HepG2 (cell line): ENCODE measurements around the gene DMAP1. TPM values are rescaled to one million over a fixed set of nuclear protein-coding genes. Genes with fewer than 3 reads are reported as not detected.

Source experiments
- ATAC-seq: fragments of 200-7000 bp; cut with Tn5 transposase; 3 replicates; pipeline ENCODE4 v1.9.1; 2020; ENCODE audit warnings: mild to moderate bottlenecking, moderate library complexity
- BruUV-seq: library from RNA; stranded (reverse); fragments of 400-500 nt; replicated peaks from 2 replicates; lab custom pipeline; 2021; lab: Mats Ljungman, UMichigan
- CTCF ChIA-PET: fragments of 300-600 bp; formaldehyde crosslinking; extraction: SDS; loops from one replicate; lab custom pipeline; 2021; ENCODE audit warnings: low total read pairs, inconsistent platforms, low intra/inter-chr PET ratio; lab: Yijun Ruan, JAX
- POLR2A ChIA-PET: fragments of 350-600 bp; sonication (Branson Sonifier 250); formaldehyde crosslinking; loops from one replicate; lab custom pipeline; 2020; ENCODE audit warnings: antibody characterized with exemption, inconsistent platforms; lab: Yijun Ruan, JAX
- DNase-seq: peaks from one replicate; pipeline ENCODE4 v3.0.0-alpha.2; 2015; ENCODE audit warnings: low spot score
- FAIRE-seq: peaks from 3 replicates; lab custom pipeline; 2011; peaks lifted over from hg19 to GRCh38; lab: Jason Lieb, UNC
- H2AFZ ChIP-seq: one replicate; pipeline ENCODE4 v1.6.1; 2011; ENCODE audit warnings: low read length, inconsistent platforms
- H3K27ac ChIP-seq: fragments of 300-600 bp; 3 replicates; pipeline ENCODE4 v1.8.0; 2011; ENCODE audit warnings: mixed run types, mild to moderate bottlenecking, mixed read lengths, low read length, inconsistent platforms; ENCODE audit not compliant: insufficient read depth; ENCODE audit errors: extremely low read length
- H3K27me3 ChIP-seq, 2 experiments: fragments of 200-600 bp in 1 of 2; 2 replicates in 1 of 2; 3 replicates in 1 of 2; pipeline versions ENCODE4 v1.6.0 to v1.8.0; 2011; ENCODE audit warnings: low read length in 2 of 2, mild to moderate bottlenecking in 2 of 2, moderate library complexity in 2 of 2, inconsistent platforms in 1 of 2; ENCODE audit not compliant: insufficient read depth in 2 of 2, control insufficient read depth in 1 of 2
- H3K36me3 ChIP-seq, 2 experiments: fragments of 200-600 bp in 1 of 2; replicated peaks in 1 of 2; 2 replicates in 1 of 2; 3 replicates in 1 of 2; pipeline versions ENCODE4 v1.5.1 to v1.8.0; 2011; ENCODE audit warnings: low read length in 2 of 2, inconsistent platforms in 1 of 2; ENCODE audit not compliant: insufficient read depth in 2 of 2, control insufficient read depth in 1 of 2
- H3K4me1 ChIP-seq: 2 replicates; pipeline ENCODE4 v1.5.1; 2012; ENCODE audit warnings: low read length, inconsistent platforms; ENCODE audit not compliant: insufficient read depth
- H3K4me2 ChIP-seq: 2 replicates; pipeline ENCODE4 v1.6.0; 2011; ENCODE audit warnings: low read depth, low read length, inconsistent platforms
- H3K4me3 ChIP-seq, 3 experiments: fragments of 200-600 bp in 1 of 3; sonication (generic), shearing (Covaris generic) in 1 of 3; replicated peaks in 1 of 3; 2 replicates each; pipeline ENCODE4 v1.5.1; 2011 to 2016; ENCODE audit warnings: low read length in 3 of 3, inconsistent platforms in 2 of 3, low read depth in 2 of 3, mild to moderate bottlenecking in 2 of 3, control low read depth in 1 of 3, mixed read lengths in 1 of 3; ENCODE audit not compliant: insufficient read depth in 1 of 3
- H3K79me2 ChIP-seq: one replicate; pipeline ENCODE4 v1.6.1; 2011; ENCODE audit warnings: low read length, inconsistent platforms; ENCODE audit not compliant: insufficient read depth
- H3K9ac ChIP-seq: 2 replicates; pipeline ENCODE4 v1.6.0; 2011; ENCODE audit warnings: mild to moderate bottlenecking, low read depth, low read length, inconsistent platforms; ENCODE audit not compliant: insufficient read depth
- H3K9me3 ChIP-seq: 2 replicates; pipeline ENCODE4 v1.5.1; 2012; ENCODE audit warnings: mild to moderate bottlenecking, low read length
- H4K20me1 ChIP-seq: 2 replicates; pipeline ENCODE4 v1.6.0; 2011; ENCODE audit warnings: inconsistent platforms, mild to moderate bottlenecking, low read length, moderate library complexity; ENCODE audit not compliant: insufficient read depth
- CEBPB ChIP-seq: IDR thresholded peaks from 2 replicates; pipeline ENCODE4 v1.6.1; 2011; ENCODE audit warnings: low read depth, low read length, improper control_type of control experiment, borderline replicate concordance
- LRRFIP1 ChIP-seq: sonication (generic); formaldehyde crosslinking; conservative IDR thresholded peaks from 2 replicates; pipeline ENCODE4 v1.4.0; 2020; ENCODE audit warnings: missing genetic modification reagents
- POGK ChIP-seq: sonication (generic); formaldehyde crosslinking; conservative IDR thresholded peaks from 2 replicates; pipeline ENCODE4 v1.8.0; 2022; ENCODE audit warnings: mild to moderate bottlenecking, moderate library complexity, missing genetic modification reagents
- ZNF225 ChIP-seq: sonication (generic); formaldehyde crosslinking; IDR thresholded peaks from 2 replicates; pipeline ENCODE4 v1.4.0; 2020; ENCODE audit warnings: mild to moderate bottlenecking, missing genetic modification reagents
- ZNF296 ChIP-seq: sonication (generic); formaldehyde crosslinking; conservative IDR thresholded peaks from 2 replicates; pipeline ENCODE4 v1.5.0; 2020; ENCODE audit warnings: mild to moderate bottlenecking, missing genetic modification reagents
- WGBS: methylation state at CpG from one replicate; pipeline ENCODE4 v1.1.6; 2017; ENCODE audit warnings: low lambda C conversion rate; 5-methylcytosine and 5-hydroxymethylcytosine counted together
- in situ Hi-C: cut with HindIII; loops from 2 replicates; pipeline ENCODE4 v1.10.0; 2017; ENCODE audit warnings: low pct_unique_long_range_greater_than_20kb; ENCODE audit not compliant: extremely low pct_ligation_motif_present
- intact Hi-C: fragments of 100-400 bp; cut with micrococcal nuclease; formaldehyde crosslinking; loops from one replicate; pipeline ENCODE4 v1.10.0; 2022; ENCODE audit not compliant: unreplicated experiment
- polyA plus RNA-seq, 8 experiments: library from polyadenylated mRNA; depleted of rRNA in 3 of 8; stranded (reverse) in 7 of 8; unstranded in 1 of 8; fragments of >200 nt; fragmentation: Illumina TruSeq in 4 of 8; extraction: Trizol in 4 of 8; gene quantifications; 2 replicates each; pipeline versions ENCODE4 v1.2.1 to v1.2.3, GENCODE V29; 2011 to 2016; ENCODE audit warnings: low read depth in 4 of 8, missing spikeins in 1 of 8, mixed read lengths in 1 of 8; ENCODE audit not compliant: insufficient read depth in 1 of 8
- total RNA-seq, 5 experiments: library from RNA; depleted of rRNA; stranded (reverse); fragments of >200 nt; fragmentation: Illumina TruSeq; extraction: Trizol; gene quantifications; 2 replicates each; pipeline ENCODE4 v1.2.3, GENCODE V29; 2016; ENCODE audit warnings: low read depth in 1 of 5

The DMAP1 gene
- total and polyA plus RNA-seq, 2 of the 13 experiments (the other 11 are each of a cell fraction or from before 2014, with no cell fraction given): 17.6 to 32.7 TPM

- Histone ChIP-seq H4K20me1 (no peaks in the 10 kb centered on the region), H3K9ac (no peak overlapping the region), H3K9me3 (no peaks in the 10 kb centered on the region), H3K27me3 (no peaks in the 10 kb centered on the region), H3K79me2 (no peaks in the 10 kb centered on the region), H3K4me2 (no peak overlapping the region), H3K27ac (no peak overlapping the region), H2AFZ (no peak overlapping the region), H3K36me3 (peaks cover 3 to 7% of the 10 kb centered on the region in 2 experiments; a peak in 3 of 5 replicates), H3K4me1 (no peaks in the 10 kb centered on the region), H3K4me3 (no peak overlapping the region)
- intact Hi-C loops: no loop called here
- BruUV-seq: no TSS peak
- DNase-seq (no peak), ATAC-seq (no peak), FAIRE-seq (no peak)
- in situ Hi-C loops: no loop called here
- TF ChIP-seq POGK: no peak
- ChIA-PET CTCF (no interaction called here), POLR2A (no interaction called here)
- 98% methylated on average over 15 of the region's 16 CpGs for WGBS
Measured at GRCh38 chr1:44229435-44230167, 16.3 kb downstream of the DMAP1 start.

- ATAC-seq: no peak
- Histone ChIP-seq H3K27ac (no peak overlapping the region), H3K4me2 (no peak overlapping the region), H4K20me1 (no peaks in the 10 kb centered on the region), H3K4me3 (no peak overlapping the region), H3K36me3 (peaks cover 1 to 7% of the 10 kb centered on the region in 2 experiments; a peak in 3 of 5 replicates), H3K9me3 (no peaks in the 10 kb centered on the region), H3K79me2 (no peaks in the 10 kb centered on the region), H3K4me1 (no peaks in the 10 kb centered on the region), H3K27me3 (no peaks in the 10 kb centered on the region), H3K9ac (no peak overlapping the region), H2AFZ (no peak overlapping the region)
- TF ChIP-seq ZNF296 (CRISPR knock-in tag) (no peak), CEBPB (peak; percentile 59), LRRFIP1 (CRISPR knock-in tag) (no peak), ZNF225 (CRISPR knock-in tag) (no peak)
- DNase-seq: no peak
- in situ Hi-C loops (no loop called here), intact Hi-C loops (no loop called here)
- ChIA-PET POLR2A (no interaction called here), CTCF (no interaction called here)
- no TSS peak for BruUV-seq
- no peak for FAIRE-seq
- WGBS: 95% methylated on average over 3 of the region's 3 CpGs
Measured at GRCh38 chr1:44230796-44231195, 17.5 kb downstream of the DMAP1 start.
